Measurements from ENCODE around the gene PRKAR1A. TPM values are rescaled to one million over a fixed set of nuclear protein-coding genes. Genes with fewer than 3 reads are reported as not detected.
"Not testable (repeated sequence)": the region's sequence is repeated elsewhere in the genome, so short reads cannot be mapped to it uniquely, and the experiment has no call there.

The PRKAR1A gene
- total RNA-seq, 1 donor from 2014 or later = 572 TPM

- peak; percentile 57 for DNase-seq
Observed at GRCh38 chr17:68511671-68512246, 471 bp upstream of the PRKAR1A start.

DNA sequence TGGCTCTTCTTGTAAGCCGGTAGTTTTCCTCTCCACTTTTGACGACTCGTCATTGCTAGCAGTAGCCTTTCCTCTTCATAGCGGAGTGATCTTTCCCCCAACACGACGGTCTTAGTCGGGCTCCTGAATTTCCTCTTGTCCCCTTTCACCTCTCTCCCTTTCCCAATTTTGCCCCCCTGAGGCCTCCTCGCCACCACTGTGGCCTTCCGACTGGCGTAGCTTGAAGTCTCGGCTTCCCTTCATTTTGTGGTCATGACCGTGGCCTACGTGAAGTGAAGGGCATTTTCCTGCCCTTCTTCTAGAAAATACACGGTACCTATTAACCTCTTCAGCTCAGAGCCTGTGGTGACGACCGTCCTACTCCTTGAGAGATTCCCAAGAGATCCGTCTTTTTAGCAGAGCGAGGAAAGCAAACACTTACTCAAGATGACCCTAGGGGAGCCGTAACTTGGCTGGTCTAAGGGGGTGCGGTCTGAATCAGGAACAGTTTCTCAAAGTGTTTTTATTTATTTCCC, 787 bp downstream of the PRKAR1A start:
- peak; percentile 59 for DNase-seq

DNA sequence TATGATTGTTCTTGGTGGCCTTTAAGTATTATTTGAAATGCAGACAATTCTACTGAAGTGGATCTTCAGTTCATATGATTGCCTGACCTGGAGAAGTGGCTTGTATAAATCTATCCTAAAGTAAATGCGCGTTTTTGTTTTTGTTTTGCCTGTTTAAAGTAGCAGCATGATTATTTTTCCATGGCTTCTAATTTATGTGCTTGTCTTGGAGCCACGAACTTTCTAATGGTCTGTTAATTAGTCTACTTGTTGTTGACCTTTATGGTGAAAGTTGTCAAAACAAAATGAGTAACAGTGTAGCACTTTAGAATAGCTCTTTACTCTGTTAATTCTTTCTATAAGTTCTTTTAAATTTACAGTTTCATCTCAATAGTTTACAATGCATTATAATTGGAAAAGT, 1.7 kb downstream of the PRKAR1A start:
- peak; percentile 12 for DNase-seq

DNA sequence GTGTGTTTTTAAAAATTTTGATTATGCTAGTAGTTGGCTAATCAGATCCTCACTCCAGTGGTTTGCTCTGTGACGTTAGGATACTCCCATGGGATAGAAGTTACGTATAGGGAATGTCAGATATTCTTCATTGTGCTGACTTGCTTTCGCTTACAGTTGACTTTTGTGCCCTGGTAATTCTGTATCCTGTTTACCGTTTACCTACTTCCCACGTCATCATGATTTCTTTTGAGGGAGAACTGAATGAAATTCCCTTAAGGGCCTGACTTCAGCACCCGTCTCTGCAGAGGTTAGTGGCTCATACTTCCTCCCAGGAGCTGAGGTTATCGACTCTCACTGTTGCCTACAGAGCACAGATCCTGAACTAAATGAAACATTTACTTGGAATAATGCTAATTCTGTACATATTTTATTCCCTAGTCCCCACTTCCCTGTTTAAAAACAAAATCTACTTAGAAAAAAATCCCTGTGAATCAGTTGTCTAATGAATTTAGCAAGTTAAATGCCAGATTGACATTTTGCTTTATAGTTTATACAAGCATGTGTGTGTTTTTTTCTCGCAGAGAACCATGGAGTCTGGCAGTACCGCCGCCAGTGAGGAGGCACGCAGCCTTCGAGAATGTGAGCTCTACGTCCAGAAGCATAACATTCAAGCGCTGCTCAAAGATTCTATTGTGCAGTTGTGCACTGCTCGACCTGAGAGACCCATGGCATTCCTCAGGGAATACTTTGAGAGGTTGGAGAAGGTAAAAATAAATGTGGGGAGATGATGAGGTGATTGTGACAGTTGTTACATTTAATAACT, 2.8 kb downstream of the PRKAR1A start:
- DNase-seq = peak; percentile 90

- DNase-seq = no peak
Observed at GRCh38 chr17:68516732-68517131, 4.5 kb downstream of the PRKAR1A start.

DNA sequence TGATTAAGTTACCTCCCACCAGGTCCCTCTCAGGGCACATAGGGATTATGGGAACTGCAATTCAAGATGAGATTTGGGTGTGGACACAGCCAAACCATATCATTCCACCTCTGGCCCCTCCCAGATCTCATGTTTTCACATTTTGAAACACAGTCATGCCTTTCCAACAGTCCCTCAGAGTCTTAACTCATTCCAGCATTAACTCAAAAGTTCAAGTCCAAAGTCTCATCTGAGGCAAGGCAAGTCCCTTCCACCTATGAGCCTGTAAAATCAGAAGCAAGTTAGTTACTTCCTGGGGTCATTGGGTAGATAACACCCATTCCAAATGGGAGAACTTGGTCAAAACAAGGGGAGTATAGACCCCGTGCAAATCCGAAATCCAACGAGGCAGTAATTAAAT, 5.4 kb downstream of the PRKAR1A start:
- not testable (repeated sequence) for DNase-seq

GRCh38 chr17:68518063-68518815, 6.0 kb downstream of the PRKAR1A start:
- no peak for DNase-seq

DNA sequence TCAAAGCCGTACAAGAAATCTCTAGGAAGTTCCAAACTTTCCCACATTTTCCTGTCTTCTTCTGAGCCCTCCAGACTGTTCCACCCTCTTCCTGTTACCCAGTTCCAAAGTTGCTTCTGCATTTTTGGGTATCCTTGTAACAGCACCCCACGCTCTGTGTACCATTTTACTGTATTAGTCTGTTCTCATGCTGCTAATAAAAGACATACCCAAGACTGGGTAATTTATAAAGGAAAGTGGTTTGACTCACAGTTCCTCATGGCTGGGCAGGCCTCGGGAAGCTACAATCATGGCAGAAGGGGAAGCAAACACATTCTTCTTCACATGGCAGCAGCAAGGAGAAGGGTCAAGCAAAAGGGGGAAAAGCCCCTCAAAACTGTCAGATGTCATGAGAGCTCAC, 6.8 kb downstream of the PRKAR1A start:
- not testable (repeated sequence) for DNase-seq

GRCh38 chr17:68519911-68520310, 7.7 kb downstream of the PRKAR1A start:
- DNase-seq = no peak

DNA sequence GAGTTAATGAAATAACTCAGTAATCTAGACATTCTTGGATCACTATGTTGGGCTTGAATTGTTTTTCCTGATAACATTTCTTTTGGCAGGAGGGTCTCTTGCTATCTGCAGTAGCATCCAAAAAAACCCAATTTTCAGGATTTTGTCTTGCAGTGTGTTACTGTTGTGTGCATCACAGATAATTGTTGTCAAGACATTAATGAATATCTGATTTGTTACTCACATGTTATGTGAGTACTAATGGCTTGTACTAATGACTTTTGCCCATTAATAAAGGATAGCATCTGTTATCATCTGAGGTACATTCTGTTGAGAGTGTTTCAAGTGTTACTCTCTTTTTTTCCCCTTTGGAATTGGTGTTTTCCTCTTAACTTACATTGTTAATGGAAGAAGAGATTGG, 10.0 kb downstream of the PRKAR1A start:
- no peak for DNase-seq

GRCh38 chr17:68526548-68526947, 14.3 kb downstream of the PRKAR1A start:
- no peak for DNase-seq

GRCh38 chr17:68527314-68527713, 15.1 kb downstream of the PRKAR1A start:
- no peak for DNase-seq

DNA sequence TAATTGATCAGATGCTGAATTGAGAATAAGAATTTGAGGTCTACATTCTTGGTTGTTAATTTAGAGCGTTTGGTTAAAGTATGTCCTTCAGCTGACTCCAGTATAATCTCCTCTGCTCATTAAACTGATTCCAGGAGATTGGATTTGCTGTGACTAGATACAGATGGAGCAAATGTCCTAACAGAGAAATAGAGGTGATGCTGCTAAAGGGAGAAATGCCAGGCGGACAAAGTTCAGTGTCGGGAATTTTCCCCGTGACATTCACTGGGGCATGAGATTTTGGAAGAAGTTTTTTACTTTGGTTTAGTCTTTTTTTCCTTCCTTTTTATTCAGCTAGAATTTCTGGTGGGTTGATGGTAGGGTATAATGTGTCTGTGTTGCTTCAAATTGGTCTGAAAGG, 19.0 kb downstream of the PRKAR1A start:
- DNase-seq = no peak

GRCh38 chr17:68532826-68533225, 20.6 kb downstream of the PRKAR1A start:
- DNase-seq = no peak

DNA sequence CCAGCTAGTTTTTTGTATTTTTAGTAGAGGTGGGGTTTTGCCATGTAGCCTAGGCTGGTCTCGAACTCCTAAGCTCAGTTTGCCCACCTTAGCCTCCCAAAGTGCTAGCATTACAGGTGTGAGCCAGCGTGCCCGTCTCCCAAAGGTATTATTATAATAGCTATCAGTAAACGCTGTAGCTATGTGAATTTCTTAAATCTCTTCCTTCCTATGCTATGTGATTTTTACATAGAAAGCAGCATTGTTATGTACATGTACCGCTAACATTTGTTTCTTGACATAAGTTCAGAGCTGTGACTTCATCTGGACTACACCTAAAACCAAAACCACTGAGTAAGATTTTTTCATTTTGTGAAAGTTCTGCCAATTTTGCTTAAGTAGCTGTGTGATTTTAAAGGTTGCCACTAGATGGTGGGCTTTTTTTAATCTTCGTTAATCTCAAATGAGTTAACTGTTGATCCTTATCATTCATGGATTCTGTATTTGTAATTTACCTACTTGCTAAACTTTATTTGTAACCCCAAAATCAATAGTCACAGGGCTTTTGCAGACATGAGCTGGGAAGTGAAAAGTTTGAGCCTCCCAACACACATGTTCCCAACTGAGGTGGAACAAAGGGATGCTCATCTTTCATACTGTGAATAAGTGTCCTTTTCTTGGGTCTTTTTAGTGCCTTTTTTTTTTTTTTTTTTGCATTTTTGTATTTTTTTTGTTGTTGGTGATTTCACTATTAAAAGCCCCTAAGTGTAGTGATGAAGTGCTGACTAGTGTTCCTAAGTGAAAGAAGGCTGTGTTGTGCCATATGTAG, 21.9 kb downstream of the PRKAR1A start:
- DNase-seq = peak; percentile 51

DNA sequence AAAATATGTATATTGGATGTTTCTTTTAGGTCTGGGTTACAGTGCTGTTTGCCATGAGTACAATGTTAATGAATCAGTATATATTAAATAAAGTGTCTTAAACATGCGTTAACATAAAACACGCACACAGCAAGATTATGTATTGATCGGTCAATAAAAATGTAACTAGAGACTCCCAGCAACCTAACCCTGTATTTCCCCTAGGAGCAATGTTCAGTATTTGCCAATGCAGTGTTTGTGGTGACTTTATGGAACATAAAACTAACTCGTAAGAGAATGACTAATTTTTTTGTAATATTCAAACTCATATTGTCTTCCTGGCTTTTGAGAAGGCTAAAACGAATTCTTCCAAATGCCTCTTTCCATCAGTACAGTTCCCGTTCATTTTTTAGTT, 22.5 kb downstream of the PRKAR1A start:
- DNase-seq = no peak

DNA sequence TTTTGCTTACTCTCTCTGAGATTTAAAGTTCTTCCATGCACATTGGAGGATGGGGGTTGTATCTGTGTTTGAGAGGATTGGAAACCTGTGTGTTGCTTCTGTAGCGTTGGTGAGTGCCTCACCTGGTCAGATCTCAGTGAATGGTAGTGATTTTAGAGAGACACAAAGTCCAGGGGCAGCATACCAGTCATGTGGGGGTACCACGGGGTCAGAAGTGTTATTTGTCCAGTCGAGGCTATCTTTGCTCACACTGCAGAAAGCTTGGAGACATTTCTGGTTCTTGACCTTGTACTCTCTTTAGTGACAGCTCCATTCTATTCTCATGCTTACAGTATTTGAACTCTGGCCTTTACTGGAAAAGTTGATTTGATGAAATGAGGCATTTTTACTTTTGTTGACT, 23.7 kb downstream of the PRKAR1A start:
- no peak for DNase-seq

DNA sequence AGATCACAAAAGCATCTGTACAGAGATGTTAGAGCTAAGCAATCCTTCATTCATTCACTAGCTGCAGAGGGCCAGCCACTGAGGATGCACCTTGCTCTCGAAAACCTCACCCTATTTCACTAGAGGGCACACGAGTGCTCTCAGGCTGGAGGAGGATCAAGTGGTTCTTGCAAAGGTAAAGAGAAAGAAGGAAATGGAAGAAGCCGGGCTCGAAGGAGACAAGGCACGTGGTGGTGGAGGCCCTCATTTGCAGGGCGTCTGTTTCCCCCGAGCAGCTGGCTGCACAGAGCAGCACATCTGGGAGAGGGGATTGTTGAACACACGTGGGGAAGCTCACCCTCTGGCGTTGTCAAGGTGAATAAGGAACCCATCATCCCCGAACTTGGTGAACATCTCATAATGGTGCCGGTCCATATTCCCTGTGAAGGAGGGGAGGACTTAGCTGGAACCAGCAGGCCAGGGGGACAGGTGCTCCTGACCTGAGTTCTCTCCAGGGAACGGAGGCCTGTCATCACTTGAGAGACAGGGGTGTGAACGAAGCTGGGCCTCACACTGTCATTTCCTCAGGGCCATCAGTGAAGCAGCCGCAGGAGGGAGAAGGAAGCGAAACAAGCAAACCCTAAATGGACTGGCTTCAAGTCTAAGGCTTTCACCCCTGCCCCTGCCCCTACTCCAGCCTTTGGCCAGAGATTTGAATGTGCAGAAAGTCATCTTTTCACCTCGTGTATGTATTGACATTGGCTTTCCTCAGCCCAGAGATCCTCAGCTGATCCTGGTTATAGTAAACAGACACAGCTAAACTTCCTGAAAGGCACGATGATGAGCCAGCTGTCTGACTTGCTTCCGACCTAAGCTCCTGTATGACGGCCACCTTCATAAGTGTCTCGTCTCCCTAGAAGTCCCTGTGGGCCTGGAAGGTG, 27.6 kb downstream of the PRKAR1A start:
- DNase-seq = peak; percentile 14

GRCh38 chr17:68540981-68541380, 28.8 kb downstream of the PRKAR1A start:
- no peak for DNase-seq

- DNase-seq = no peak
Observed at GRCh38 chr17:68541816-68542215, 29.6 kb downstream of the PRKAR1A start.

DNA sequence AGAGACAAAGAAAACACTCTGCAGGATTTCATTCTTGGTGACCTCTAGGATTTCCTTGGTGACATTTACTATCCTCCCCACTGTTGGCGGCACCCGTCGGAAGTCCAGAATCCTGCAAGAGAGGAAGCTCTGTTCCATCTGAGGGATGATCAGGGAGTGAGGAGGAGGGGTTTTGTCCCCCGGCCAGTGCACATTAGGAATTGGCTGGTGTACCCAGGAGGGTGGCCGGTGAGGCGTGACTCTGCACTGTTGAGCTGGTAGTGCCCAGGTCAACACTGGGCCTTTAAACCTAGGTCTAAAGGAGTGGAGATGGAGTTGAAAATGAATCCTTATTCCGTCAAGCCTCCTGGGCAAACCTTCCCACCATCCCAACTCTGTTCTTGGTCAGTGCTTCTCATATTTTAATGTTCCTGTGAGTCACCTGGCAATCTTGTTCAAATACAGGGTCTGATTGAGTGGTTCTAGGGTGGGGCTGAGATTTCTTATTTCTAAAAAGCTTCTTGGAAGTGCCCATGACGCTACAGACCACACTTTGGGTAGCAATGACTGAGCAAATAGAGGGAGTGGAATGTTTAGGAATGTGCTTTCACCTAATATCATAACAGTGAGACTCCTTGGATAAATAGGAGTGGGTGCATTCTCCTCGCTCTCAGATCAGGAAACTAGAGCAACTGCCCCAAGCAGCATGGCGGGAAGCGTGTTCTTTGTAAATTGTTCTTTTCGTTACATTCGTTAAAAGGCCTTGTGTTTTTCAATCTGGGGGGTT, 30.7 kb downstream of the PRKAR1A start:
- no peak for DNase-seq

Data from dermis blood vessel endothelial cell (primary cell).